ENCODE data around the gene UFSP2.

DNA sequence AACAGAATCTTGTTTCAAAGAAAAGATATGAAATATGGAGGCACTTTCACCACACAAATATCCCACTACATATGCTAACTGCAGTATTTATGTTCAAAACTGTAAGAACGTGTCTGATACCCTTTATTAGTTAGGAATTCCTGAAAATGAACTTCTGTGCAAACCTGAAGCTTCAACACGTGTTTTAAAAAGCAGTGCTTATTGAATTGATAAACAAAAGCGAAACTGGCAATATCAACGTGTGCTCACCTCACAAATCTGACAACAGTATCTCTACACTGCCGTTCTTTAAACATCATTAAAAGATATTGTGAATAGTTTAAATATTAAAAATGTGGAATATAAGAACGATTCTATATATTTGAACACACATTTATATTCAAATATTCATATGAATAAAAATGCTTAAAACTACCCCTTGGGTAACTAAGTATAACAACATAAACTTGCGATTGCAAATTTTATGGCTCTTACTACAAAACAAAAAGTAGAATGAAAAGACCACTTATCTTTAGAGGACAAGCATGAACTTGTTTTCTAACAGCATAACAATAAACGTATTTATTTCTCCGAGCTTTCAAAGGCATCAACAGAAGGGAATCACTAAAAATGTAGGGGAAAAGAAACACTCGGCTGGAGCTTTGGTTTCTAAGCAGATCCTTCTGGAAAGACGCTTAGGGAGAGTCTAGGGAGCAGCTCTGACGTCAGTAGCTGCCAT, 30.4 kb downstream of the UFSP2 start, which contains the start of gene LRP2BP:
- TF ChIP-seq POLR2A (IDR thresholded peaks at IDR 0.05; ENCODE audit: low read depth, low read length) (no peak), POLR2AphosphoS5 (IDR thresholded peaks at IDR 0.05; ENCODE audit: low read depth, low read length) (no peak), TAF1 (IDR thresholded peaks at IDR 0.05; ENCODE audit: borderline replicate concordance, low read depth, low read length) (no peak)

Data from GM12892 (cell line).